Medulla oblongata (tissue), 1 donor: ENCODE measurements around the gene GLI1.
A peak's percentile ranks its signal among the peaks of the same experiment; 100 is the strongest.
"Not testable (repeated sequence)": the region's sequence is repeated elsewhere in the genome, so short reads cannot be mapped to it uniquely, and the experiment has no call there.

Experiments used
- DNase-seq: peaks from one replicate; pipeline ENCODE4 v3.0.0-alpha.2; 2015; ENCODE audit errors: extremely low spot score

Gene GLI1

DNA sequence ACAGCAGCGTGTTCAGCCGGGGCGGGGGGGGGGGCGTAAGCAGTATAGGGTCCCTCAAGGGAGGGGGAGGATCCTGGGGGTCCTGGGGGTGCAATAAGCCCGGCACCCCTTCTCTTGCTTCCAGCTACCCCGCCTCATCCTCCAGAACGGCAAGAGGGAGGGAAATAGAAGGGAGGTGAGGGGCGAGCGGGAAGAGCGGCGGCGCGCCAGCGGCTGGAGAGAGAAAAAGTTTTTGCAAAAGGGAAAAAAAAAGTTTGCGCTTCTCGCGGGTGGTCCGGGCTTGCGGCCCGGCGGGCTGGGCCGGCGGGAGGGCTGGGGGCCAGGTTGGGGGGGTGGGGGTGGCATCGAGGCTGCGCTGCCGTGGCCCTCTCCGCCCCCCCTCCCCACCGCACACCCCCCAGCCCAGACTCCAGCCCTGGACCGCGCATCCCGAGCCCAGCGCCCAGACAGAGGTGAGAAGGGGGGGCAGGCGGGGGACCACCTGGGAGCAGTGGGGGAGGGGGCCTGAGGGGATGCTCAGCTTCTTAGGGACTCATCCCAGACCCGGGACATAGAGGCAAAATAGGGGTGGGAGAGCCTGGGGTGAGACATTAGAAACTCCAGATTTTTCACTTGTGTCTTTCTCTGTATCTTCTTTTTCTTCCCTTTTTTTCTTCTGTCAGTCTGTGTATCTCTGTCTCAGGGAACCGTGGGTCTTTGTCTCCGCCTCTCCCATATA, at the start of gene GLI1:
TSS of gene GLI1 (plus strand) at position 36 of the 718 bp plus-strand sequence. CDS start 3,907 bp downstream, outside the sequence.
- no peak for DNase-seq

- no peak for DNase-seq
Measured at GRCh38 chr12:57410534-57410933, 49.1 kb upstream of the GLI1 start.

GRCh38 chr12:57414160-57414559, 45.4 kb upstream of the GLI1 start:
- DNase-seq: not testable (repeated sequence)

GRCh38 chr12:57415088-57415487, 44.5 kb upstream of the GLI1 start:
- no peak for DNase-seq

- no peak for DNase-seq
Measured at GRCh38 chr12:57416039-57416996, 43.3 kb upstream of the GLI1 start.

DNA sequence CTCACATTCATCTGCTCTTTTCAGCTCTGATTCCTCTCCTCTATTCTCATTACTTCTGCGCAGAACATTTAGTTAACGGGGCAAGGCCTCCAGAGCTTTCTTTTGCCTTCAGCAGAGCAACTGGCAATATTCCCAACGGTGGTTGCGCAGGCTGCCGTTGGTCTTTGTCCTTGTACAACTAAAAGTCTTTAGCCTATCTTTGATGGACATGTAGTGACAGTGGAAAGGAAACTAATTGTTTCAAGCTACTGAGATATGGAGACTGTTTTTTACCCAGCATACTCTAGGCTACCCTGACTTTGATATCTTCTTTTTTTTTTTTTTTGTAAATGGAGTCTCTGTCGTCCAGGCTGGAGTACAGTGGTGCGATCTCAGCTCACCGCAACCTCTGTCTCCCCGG, 41.3 kb upstream of the GLI1 start:
- peak; percentile 35 for DNase-seq

DNA sequence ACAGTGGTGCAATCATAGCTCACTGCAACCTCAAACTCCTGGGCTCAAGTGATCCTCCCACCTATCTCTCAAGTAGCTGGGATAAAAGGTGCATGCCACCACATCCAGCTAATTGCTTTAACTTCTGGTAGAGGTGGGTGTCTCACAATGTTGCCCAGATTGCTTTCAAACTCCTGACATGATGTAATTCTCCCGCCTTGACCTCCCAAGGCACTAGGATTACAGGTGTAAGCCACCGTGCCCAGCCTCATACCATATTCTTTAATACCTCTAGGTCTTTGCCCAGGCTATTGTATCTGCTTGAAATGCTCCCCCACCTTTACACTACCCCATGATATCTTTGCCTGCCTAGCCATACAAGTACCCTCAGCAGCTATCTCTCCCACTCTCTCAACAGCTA, 40.1 kb upstream of the GLI1 start:
- no peak for DNase-seq

DNA sequence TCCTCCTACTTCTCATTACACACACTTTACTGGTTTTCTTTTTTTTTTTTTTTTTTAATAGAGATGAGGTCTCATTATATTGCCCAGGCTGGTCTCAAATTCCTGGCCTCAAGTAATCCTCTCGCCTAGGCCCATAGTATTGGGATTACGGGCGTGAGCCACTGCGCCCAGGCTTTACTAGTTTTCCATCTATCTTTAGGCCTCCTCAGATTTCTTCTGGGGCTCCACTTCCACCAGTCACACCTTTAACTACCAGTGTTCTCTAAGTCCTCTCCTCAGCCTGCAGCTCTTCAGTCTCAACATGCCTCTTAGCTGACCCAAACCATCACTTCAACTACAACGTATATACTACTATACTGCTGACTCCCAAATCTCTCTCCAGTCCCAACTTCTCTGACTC, 39.1 kb upstream of the GLI1 start:
- no peak for DNase-seq

- DNase-seq: not testable (repeated sequence)
Measured at GRCh38 chr12:57426948-57427347, 32.6 kb upstream of the GLI1 start.

GRCh38 chr12:57428965-57429364, 30.6 kb upstream of the GLI1 start:
- DNase-seq: no peak

DNA sequence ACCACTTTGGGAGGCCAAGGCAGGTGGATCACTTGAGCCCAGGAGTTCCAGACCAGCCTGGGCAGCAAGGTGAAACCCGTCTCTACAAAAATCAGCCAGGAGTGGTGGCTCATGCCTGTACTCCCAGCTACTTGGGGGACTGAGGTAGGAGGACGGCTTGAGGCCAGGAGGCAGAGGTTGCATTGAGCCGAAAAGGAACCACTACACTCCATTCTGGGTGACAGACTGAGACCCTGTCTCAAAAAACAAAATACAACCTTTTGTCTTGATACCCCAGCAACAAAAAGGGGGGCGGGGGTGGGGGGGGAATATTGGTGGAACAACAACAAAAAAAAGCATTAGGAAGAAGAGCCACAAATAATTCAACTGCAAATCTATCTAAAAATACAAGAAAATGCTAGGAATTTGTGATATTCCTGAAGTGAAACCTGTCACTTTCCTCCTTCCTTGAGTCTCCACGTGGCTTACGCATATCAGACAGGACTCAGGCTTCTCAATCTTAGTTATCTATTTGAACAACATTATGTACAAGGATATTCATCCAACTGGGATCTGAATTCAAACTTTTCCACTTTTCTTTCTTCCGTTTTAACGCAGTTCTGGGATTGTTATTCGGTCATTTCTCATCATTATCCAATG, 30.0 kb upstream of the GLI1 start:
- no peak for DNase-seq

DNA sequence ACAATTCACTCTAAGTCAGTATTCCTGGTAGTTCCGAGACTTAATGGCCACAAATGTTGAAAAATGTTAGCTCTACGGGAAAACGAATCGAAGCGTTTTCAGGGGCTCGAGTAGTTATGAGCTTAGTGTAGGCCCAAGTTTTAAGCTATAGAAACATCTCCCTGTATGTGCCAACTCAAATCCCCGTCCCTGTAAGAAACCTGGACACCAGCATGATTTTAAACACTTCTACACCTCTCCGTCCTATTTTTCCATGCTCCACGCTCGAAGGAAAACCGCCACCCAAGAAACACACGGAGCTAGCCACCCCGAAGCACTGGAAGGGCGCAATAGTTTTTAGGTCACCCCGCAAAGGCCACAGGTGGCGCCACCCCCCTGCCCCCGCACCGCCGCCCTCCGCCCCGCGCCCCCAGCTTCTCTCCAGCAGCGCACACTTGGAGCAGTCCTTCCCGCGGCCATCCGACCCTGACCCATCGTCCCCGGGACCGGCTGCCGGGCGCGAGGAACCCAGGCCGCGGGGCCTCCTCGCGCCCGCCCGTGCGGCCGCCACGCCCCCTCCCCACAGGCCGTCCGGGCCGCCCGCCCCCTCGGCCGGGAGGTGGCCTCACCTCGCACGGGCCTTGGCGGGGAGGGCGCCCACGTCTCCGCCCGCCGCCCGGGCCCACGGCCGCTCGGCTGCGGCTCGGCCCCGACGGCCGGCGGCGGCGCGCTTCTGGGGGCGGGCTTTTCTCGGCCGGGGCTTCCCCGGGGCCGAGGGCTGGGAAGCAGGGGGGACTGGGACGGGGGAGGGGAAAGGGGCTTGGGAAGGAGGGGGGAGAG, 29.3 kb upstream of the GLI1 start:
- peak; percentile 19 for DNase-seq

DNA sequence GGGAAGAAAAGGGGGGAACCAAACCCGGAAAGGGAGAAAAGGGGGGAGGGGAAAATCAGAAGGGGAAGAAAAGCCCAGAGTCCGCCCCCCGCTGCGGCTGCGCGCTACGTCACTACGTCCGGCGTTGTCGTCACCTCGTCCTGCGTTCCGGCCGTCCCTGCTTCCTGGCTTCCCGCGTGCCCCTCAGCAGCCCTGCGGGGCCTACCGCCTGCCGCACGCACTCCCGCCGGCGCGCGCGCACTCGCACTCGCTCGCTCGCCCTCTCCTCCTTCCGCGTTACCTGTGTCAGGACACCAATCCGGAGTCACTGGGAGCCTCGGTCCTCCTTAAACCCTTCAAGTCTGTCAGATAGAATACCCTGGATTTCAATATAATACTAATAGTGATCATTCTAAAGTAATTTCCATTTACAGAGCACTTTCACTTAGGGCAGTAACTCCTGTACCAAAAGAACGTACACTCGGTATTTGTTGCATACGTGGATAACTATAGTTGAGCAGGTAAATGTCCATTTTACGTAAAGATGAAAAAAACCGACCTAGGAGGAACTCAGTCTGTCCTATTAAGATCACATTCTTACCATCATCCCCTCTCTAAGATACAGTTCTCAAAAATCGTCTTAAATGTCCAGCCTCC, 28.5 kb upstream of the GLI1 start, which contains the start of gene R3HDM2:
TSS of gene R3HDM2 (minus strand) at position 113 of the 636 bp plus-strand sequence. CDS start 120,615 bp downstream, outside the sequence.
- DNase-seq: peak; percentile 92

GRCh38 chr12:57431654-57432188, 27.9 kb upstream of the GLI1 start:
- DNase-seq: no peak

DNA sequence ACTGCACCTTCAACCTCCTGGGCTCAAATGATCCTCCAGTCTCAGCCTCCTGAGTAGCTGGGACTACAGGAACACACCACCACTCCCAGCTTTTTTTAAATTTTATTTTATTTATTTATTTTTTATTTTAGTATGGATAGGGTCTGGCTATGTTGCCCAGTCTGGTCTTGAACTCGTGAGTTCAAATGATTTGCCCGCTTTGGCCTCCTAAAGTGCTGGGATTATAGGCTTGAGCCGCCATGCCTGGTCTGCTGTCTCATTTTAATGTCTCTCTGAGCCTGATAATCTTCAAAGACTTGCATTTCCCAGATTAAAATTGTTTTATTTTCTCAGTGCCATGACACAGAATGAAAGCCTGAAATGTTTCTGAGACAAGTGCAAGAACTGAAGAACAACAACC, 26.2 kb upstream of the GLI1 start:
- DNase-seq: no peak

- DNase-seq: no peak
Measured at GRCh38 chr12:57434517-57435223, 24.9 kb upstream of the GLI1 start, which contains the start of gene INHBC. Gene INHBC (plus strand): TSS chr12:57434784. CDS start chr12:57434887, 103 bp downstream.

- no peak for DNase-seq
Measured at GRCh38 chr12:57435293-57435692, 24.3 kb upstream of the GLI1 start.

DNA sequence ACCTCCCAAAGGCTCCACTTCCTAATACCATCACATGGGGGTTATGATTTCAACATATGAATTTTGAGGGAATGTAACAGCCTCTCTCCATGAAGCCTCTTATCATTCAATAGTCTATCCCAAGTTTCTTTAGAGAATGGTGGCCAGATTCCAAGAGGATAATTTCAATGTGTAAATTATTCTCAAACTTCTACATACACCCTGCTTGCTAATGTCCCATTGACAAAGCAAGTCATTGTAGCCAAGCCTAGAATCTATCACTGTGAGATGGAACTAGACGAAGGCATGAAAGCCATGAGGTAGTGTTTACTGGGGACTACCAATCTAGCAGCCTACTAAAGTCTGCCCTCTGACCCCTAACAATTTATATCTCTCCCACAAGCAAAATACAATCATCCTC, 21.2 kb upstream of the GLI1 start:
- DNase-seq: no peak

DNA sequence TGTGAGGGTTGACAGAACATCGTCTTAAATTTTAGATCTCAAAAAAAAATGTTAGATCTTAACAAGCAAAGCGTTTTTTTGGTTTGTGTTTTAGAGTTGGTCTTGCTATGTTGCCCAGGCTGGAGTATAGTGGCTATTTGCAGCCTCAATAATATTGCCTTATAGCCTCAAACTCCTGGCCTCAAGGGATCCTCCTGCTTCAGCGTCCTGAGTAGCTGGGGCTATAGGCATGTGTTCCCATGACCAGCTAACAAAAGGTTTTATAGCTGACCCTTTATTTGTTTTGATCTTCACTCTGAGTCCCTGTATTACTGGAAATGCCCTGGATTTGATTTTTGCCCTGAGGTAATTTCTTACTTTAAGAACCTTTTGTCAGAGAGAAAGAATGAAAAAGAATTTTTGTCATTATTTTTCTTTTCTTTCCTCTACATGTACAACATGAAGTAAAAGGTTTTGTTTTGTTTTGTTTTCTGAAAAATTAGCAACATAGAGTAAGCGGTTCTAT, 19.8 kb upstream of the GLI1 start:
- DNase-seq: no peak

DNA sequence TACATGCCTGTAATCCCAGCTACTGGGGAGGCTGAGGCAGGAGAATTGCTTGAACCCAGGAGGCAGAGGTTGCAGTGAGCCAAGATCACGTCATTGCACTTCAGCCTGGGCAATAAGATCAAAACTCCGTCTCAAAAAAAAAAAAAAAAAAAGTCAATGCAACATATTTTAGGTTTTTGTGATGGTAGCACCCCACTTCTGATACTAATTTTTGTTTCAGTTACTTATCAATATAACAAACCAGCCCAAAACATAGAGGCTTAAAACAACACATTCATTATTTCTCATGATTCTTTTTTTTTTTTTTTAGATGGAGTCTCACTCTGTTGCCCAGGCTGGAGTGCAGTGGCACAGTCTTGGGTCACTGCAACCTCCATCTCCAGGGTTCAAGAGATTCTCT, 18.2 kb upstream of the GLI1 start:
- DNase-seq: not testable (repeated sequence)
